OCI-LY3 (cell line): ENCODE measurements around the gene SLC7A1.

ENCODE experiments used
- H2AFZ ChIP-seq: fragments of 200-600, 300-600 bp; shearing (Covaris generic); 2 replicates; pipeline ENCODE4 v1.6.0; 2014; ENCODE audit warnings: antibody characterized with exemption, low read depth, low read length
- H3K27ac ChIP-seq: fragments of 200-600, 300-600 bp; sonication (generic); 2 replicates; pipeline ENCODE4 v1.5.1; 2014; ENCODE audit warnings: mild to moderate bottlenecking, low read length, moderate library complexity, mixed read lengths
- H3K27me3 ChIP-seq: fragments of 200-600, 300-600 bp; sonication (generic); 2 replicates; pipeline ENCODE4 v1.6.1; 2014; ENCODE audit warnings: low read depth, low read length, mixed read lengths
- H3K36me3 ChIP-seq: fragments of 200-600, 300-600 bp; sonication (generic); replicated peaks from 2 replicates; pipeline ENCODE3; 2014; ENCODE audit warnings: low read depth, low read length, mixed read lengths
- H3K4me1 ChIP-seq: fragments of 300-600, 200-600 bp; sonication (generic); 2 replicates; pipeline ENCODE4 v1.6.1; 2014; ENCODE audit warnings: low read length, mixed read lengths
- H3K4me2 ChIP-seq: fragments of 200-600, 300-600 bp; sonication (generic); 2 replicates; pipeline ENCODE4 v1.6.1; 2014; ENCODE audit warnings: low read length, mixed read lengths
- H3K4me3 ChIP-seq: fragments of 300-600, 200-600 bp; sonication (generic); 2 replicates; pipeline ENCODE4 v1.5.1; 2014; ENCODE audit warnings: antibody characterized with exemption, mild to moderate bottlenecking, low read length, moderate library complexity
- H3K79me2 ChIP-seq: fragments of 300-600, 200-600 bp; shearing (Covaris generic); 2 replicates; pipeline ENCODE4 v1.6.1; 2014; ENCODE audit warnings: mild to moderate bottlenecking, low read length, mixed read lengths
- H3K9ac ChIP-seq: fragments of 300-600, 200-600 bp; shearing (Covaris generic); 2 replicates; pipeline ENCODE4 v1.6.0; 2014; ENCODE audit warnings: mild to moderate bottlenecking, low read length, moderate library complexity
- H3K9me3 ChIP-seq: fragments of 200-600, 300-600 bp; shearing (Covaris generic); 2 replicates; pipeline ENCODE4 v1.6.1; 2014; ENCODE audit warnings: low read length, mixed read lengths; ENCODE audit not compliant: insufficient read depth
- H4K20me1 ChIP-seq: fragments of 200-600, 300-600 bp; sonication (generic); 2 replicates; pipeline ENCODE4 v1.6.1; 2016; ENCODE audit warnings: low read length, mixed read lengths; ENCODE audit not compliant: insufficient read depth
- EZH2phosphoT487 ChIP-seq: fragments of 200-600 bp; shearing (Covaris generic); IDR thresholded peaks from 2 replicates; pipeline ENCODE4 v1.6.1; 2018; ENCODE audit warnings: antibody characterized with exemption, mixed run types, low read depth
- TF ChIP-seq, protein P1 (sequence below): fragments of 200-600, 300-600 bp; sonication (generic); IDR thresholded peaks from 2 replicates; pipeline ENCODE4 v1.5.1; 2014; ENCODE audit warnings: antibody characterized with exemption, low read length, low read depth

Gene SLC7A1

GRCh38 chr13:29459813-29460355, 135.6 kb downstream of the SLC7A1 start:
- no peak overlapping the region for H3K27ac ChIP-seq
- TF ChIP-seq EZH2phosphoT487: no peak
- TF ChIP-seq, protein P1, sequence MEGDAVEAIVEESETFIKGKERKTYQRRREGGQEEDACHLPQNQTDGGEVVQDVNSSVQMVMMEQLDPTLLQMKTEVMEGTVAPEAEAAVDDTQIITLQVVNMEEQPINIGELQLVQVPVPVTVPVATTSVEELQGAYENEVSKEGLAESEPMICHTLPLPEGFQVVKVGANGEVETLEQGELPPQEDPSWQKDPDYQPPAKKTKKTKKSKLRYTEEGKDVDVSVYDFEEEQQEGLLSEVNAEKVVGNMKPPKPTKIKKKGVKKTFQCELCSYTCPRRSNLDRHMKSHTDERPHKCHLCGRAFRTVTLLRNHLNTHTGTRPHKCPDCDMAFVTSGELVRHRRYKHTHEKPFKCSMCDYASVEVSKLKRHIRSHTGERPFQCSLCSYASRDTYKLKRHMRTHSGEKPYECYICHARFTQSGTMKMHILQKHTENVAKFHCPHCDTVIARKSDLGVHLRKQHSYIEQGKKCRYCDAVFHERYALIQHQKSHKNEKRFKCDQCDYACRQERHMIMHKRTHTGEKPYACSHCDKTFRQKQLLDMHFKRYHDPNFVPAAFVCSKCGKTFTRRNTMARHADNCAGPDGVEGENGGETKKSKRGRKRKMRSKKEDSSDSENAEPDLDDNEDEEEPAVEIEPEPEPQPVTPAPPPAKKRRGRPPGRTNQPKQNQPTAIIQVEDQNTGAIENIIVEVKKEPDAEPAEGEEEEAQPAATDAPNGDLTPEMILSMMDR: no peak
- H3K4me2 ChIP-seq: no peak overlapping the region
- H3K9ac ChIP-seq: no peak overlapping the region
- H3K27me3 ChIP-seq: no peaks in the 10 kb centered on the region
- H3K36me3 ChIP-seq: no peaks in the 10 kb centered on the region
- H3K4me1 ChIP-seq: peaks cover 26% of the 10 kb centered on the region
- peaks cover 6% of the 10 kb centered on the region; the same call in 1 of the 2 replicates for H3K9me3 ChIP-seq
- H3K79me2 ChIP-seq: no peaks in the 10 kb centered on the region
- H4K20me1 ChIP-seq: no peaks in the 10 kb centered on the region
- H3K4me3 ChIP-seq: no peak overlapping the region
- H2AFZ ChIP-seq: no peak overlapping the region
